GM12892 (cell line): ENCODE data around the gene UBE2H.

Source experiments
- POLR2A ChIP-seq: IDR thresholded peaks from 2 replicates; pipeline ENCODE4 v1.6.1; 2011; ENCODE audit warnings: low read depth, low read length, control low read depth
- TAF1 ChIP-seq: IDR thresholded peaks from 2 replicates; pipeline ENCODE4 v1.6.1; 2011; ENCODE audit warnings: low read depth, mild to moderate bottlenecking, control low read depth, low read length, borderline replicate concordance

DNA sequence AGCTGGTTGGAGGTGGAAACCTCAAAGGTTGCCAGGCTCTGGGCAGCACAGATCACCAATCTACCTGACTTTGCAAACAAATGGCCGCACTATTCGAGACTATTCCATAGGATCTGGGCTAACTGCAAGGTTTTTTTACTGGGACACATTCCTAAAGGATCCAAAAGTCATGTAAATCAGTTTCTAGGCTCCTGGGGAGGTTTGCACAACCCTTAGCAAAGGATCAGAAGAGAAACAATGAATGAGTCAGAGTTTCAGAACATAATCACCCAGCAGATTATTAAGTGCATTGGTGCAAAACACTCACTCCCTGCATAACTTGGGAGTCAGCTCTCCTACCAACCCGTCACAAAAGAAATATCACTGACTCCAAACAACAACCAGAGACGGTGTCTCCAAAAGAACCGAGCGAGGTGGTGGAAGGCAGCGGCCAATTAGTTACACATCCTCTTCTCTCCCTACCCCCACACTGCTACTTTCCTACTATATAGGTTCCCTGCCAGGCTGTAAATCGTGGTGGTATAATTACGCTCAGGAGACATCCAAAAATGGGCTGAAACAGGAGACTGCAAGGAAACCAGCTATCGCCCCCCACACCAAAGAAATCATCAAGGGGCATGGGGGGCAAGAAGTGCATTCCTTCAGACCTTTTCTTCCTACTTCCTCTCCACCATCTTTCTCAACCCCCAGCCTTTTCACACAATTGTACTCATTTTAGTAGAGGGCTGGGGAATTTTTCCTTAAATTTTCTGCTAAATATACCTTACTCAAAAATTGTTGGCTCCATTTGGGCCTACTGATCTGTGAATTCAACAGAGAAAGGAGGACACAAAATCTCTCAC is 3.2 kb downstream of the UBE2H start:
- TF ChIP-seq TAF1 (no peak), POLR2A (no peak)
